ENCODE results near the gene MKX.

DNA sequence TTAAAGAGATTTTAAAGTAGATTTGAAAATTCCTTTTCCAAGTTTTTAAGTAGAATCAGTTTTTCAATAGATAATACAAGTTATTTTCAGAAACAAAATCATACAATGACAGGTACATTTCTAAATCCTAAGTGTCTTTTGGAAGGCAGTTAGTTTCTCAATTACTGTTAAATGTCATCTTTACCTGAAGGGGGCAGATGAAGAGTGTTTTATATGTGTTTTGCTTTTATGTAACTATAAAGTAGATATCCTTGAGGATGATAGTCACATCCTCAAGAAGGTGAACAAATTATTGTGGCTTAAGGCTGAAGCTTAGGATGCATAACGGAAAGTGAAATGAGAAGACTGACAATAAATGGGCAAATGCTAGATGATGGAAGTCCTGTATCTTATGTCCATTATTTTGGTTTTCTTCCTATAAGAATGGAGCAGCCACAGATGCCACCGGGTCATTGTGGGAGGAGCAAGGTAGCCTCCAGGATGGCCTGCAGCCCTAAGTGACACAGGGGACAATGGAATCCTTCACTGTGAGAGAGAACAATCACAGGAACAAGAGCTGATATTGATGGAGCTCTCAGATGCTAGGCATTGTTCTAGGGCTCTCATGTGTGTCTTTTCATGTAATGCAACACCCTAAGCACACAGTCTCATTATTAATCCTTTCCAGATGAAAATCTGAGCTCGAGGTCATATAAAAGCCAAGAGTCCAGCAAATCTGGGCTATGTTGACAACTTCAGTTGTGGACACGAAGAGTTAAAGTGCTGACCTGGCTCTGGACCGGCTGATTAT is 14.1 kb upstream of the MKX start:
- TF ChIP-seq, protein P1, sequence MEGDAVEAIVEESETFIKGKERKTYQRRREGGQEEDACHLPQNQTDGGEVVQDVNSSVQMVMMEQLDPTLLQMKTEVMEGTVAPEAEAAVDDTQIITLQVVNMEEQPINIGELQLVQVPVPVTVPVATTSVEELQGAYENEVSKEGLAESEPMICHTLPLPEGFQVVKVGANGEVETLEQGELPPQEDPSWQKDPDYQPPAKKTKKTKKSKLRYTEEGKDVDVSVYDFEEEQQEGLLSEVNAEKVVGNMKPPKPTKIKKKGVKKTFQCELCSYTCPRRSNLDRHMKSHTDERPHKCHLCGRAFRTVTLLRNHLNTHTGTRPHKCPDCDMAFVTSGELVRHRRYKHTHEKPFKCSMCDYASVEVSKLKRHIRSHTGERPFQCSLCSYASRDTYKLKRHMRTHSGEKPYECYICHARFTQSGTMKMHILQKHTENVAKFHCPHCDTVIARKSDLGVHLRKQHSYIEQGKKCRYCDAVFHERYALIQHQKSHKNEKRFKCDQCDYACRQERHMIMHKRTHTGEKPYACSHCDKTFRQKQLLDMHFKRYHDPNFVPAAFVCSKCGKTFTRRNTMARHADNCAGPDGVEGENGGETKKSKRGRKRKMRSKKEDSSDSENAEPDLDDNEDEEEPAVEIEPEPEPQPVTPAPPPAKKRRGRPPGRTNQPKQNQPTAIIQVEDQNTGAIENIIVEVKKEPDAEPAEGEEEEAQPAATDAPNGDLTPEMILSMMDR (IDR thresholded peaks at IDR 0.05; ENCODE audit: insufficient read depth, low read length) = no peak
- no peak for TF ChIP-seq POLR2AphosphoS5 (IDR thresholded peaks at IDR 0.05; ENCODE audit: low read depth)
- TF ChIP-seq, protein P2, sequence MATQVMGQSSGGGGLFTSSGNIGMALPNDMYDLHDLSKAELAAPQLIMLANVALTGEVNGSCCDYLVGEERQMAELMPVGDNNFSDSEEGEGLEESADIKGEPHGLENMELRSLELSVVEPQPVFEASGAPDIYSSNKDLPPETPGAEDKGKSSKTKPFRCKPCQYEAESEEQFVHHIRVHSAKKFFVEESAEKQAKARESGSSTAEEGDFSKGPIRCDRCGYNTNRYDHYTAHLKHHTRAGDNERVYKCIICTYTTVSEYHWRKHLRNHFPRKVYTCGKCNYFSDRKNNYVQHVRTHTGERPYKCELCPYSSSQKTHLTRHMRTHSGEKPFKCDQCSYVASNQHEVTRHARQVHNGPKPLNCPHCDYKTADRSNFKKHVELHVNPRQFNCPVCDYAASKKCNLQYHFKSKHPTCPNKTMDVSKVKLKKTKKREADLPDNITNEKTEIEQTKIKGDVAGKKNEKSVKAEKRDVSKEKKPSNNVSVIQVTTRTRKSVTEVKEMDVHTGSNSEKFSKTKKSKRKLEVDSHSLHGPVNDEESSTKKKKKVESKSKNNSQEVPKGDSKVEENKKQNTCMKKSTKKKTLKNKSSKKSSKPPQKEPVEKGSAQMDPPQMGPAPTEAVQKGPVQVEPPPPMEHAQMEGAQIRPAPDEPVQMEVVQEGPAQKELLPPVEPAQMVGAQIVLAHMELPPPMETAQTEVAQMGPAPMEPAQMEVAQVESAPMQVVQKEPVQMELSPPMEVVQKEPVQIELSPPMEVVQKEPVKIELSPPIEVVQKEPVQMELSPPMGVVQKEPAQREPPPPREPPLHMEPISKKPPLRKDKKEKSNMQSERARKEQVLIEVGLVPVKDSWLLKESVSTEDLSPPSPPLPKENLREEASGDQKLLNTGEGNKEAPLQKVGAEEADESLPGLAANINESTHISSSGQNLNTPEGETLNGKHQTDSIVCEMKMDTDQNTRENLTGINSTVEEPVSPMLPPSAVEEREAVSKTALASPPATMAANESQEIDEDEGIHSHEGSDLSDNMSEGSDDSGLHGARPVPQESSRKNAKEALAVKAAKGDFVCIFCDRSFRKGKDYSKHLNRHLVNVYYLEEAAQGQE (IDR thresholded peaks at IDR 0.05; ENCODE audit: insufficient replicate concordance, low read depth) = no peak
- TF ChIP-seq SPI1 (IDR thresholded peaks at IDR 0.05; ENCODE audit: borderline replicate concordance, low read depth) = no peak
- no peak for TF ChIP-seq GABPA (IDR thresholded peaks at IDR 0.05; ENCODE audit: low read depth)

Data from HL-60 (cell line).